HepG2 (cell line): ENCODE data around the gene ACAP2. TPM values are rescaled to one million over a fixed set of nuclear protein-coding genes. Genes with fewer than 3 reads are reported as not detected.

Experiments
- ELF1 ChIP-seq: sonication (generic); formaldehyde crosslinking; IDR thresholded peaks from 2 replicates; pipeline ENCODE4 v1.4.0; 2020; ENCODE audit warnings: missing genetic modification reagents
- HNRNPK ChIP-seq: fragments of 200-400 bp; formaldehyde crosslinking; IDR thresholded peaks from 2 replicates; pipeline ENCODE4 v1.6.1; 2018; ENCODE audit warnings: low read length, low read depth, moderate library complexity, mild to moderate bottlenecking; ENCODE audit not compliant: poor library complexity, severe bottlenecking
- KMT2A ChIP-seq: sonication (generic); formaldehyde crosslinking; IDR thresholded peaks from 2 replicates; pipeline ENCODE4 v1.4.0; 2020; ENCODE audit warnings: missing genetic modification reagents
- SKI ChIP-seq: fragments of 450-650 bp; IDR thresholded peaks from one replicate; pipeline ENCODE4 v1.6.1; 2018; ENCODE audit warnings: mild to moderate bottlenecking; ENCODE audit not compliant: partially characterized antibody
- SNAPC5 ChIP-seq: sonication (generic); formaldehyde crosslinking; IDR thresholded peaks from 2 replicates; pipeline ENCODE4 v1.8.1; 2023; ENCODE audit warnings: mild to moderate bottlenecking, missing genetic modification reagents, borderline replicate concordance
- TBP ChIP-seq: sonication (generic); formaldehyde crosslinking; IDR thresholded peaks from 2 replicates; pipeline ENCODE4 v1.5.0; 2020; ENCODE audit warnings: missing genetic modification reagents
- ZNF407 ChIP-seq: sonication (generic); formaldehyde crosslinking; IDR thresholded peaks from one replicate; pipeline ENCODE4 v1.5.1; 2020; ENCODE audit warnings: mild to moderate bottlenecking, missing genetic modification reagents; ENCODE audit errors: not compliant biosample characterization
- ZSCAN5A ChIP-seq: sonication (generic); formaldehyde crosslinking; IDR thresholded peaks from 2 replicates; pipeline ENCODE4 v1.8.0; 2022; ENCODE audit warnings: mild to moderate bottlenecking, missing genetic modification reagents, borderline replicate concordance
- polyA plus RNA-seq, 8 experiments: library from polyadenylated mRNA; depleted of rRNA in 3 of 8; stranded (reverse) in 7 of 8; unstranded in 1 of 8; fragments of >200 nt; fragmentation: Illumina TruSeq in 4 of 8; extraction: Trizol in 4 of 8; gene quantifications; 2 replicates each; pipeline versions ENCODE4 v1.2.1 to v1.2.3, GENCODE V29; 2011 to 2016; ENCODE audit warnings: low read depth in 4 of 8, missing spikeins in 1 of 8, mixed read lengths in 1 of 8; ENCODE audit not compliant: insufficient read depth in 1 of 8
- total RNA-seq, 5 experiments: library from RNA; depleted of rRNA; stranded (reverse); fragments of >200 nt; fragmentation: Illumina TruSeq; extraction: Trizol; gene quantifications; 2 replicates each; pipeline ENCODE4 v1.2.3, GENCODE V29; 2016; ENCODE audit warnings: low read depth in 1 of 5
- TF ChIP-seq, protein P1 (sequence below): sonication (generic); formaldehyde crosslinking; IDR thresholded peaks from 2 replicates; pipeline ENCODE4 v1.4.0; 2020; ENCODE audit warnings: mild to moderate bottlenecking, missing genetic modification reagents
- TF ChIP-seq, protein P2 (sequence below): sonication (generic); formaldehyde crosslinking; IDR thresholded peaks from 2 replicates; pipeline ENCODE4 v1.4.0; 2020; ENCODE audit warnings: mild to moderate bottlenecking, missing genetic modification reagents, borderline replicate concordance

ACAP2 gene
- total and polyA plus RNA-seq, 2 of the 13 experiments (the other 11 are each of a cell fraction or from before 2014, with no cell fraction given) = 7.3 to 23.9 TPM

GRCh38 chr3:195271410-195272243 is 171.2 kb downstream of the ACAP2 start (continued):
- TF ChIP-seq TBP (CRISPR knock-in tag) (no peak), HNRNPK (no peak), SKI (peak; percentile 20), ELF1 (peak; percentile 38; the same call in 1 of the 2 replicates), KMT2A (CRISPR knock-in tag) (peak; percentile 77), ZSCAN5A (CRISPR knock-in tag) (no peak), SNAPC5 (CRISPR knock-in tag) (no peak), ZNF407 (peak; percentile 63)
- TF ChIP-seq, protein P1, sequence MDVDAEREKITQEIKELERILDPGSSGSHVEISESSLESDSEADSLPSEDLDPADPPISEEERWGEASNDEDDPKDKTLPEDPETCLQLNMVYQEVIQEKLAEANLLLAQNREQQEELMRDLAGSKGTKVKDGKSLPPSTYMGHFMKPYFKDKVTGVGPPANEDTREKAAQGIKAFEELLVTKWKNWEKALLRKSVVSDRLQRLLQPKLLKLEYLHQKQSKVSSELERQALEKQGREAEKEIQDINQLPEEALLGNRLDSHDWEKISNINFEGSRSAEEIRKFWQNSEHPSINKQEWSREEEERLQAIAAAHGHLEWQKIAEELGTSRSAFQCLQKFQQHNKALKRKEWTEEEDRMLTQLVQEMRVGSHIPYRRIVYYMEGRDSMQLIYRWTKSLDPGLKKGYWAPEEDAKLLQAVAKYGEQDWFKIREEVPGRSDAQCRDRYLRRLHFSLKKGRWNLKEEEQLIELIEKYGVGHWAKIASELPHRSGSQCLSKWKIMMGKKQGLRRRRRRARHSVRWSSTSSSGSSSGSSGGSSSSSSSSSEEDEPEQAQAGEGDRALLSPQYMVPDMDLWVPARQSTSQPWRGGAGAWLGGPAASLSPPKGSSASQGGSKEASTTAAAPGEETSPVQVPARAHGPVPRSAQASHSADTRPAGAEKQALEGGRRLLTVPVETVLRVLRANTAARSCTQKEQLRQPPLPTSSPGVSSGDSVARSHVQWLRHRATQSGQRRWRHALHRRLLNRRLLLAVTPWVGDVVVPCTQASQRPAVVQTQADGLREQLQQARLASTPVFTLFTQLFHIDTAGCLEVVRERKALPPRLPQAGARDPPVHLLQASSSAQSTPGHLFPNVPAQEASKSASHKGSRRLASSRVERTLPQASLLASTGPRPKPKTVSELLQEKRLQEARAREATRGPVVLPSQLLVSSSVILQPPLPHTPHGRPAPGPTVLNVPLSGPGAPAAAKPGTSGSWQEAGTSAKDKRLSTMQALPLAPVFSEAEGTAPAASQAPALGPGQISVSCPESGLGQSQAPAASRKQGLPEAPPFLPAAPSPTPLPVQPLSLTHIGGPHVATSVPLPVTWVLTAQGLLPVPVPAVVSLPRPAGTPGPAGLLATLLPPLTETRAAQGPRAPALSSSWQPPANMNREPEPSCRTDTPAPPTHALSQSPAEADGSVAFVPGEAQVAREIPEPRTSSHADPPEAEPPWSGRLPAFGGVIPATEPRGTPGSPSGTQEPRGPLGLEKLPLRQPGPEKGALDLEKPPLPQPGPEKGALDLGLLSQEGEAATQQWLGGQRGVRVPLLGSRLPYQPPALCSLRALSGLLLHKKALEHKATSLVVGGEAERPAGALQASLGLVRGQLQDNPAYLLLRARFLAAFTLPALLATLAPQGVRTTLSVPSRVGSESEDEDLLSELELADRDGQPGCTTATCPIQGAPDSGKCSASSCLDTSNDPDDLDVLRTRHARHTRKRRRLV (CRISPR knock-in tag) = peak; percentile 41; the same call in 1 of the 2 replicates
- TF ChIP-seq, protein P2, sequence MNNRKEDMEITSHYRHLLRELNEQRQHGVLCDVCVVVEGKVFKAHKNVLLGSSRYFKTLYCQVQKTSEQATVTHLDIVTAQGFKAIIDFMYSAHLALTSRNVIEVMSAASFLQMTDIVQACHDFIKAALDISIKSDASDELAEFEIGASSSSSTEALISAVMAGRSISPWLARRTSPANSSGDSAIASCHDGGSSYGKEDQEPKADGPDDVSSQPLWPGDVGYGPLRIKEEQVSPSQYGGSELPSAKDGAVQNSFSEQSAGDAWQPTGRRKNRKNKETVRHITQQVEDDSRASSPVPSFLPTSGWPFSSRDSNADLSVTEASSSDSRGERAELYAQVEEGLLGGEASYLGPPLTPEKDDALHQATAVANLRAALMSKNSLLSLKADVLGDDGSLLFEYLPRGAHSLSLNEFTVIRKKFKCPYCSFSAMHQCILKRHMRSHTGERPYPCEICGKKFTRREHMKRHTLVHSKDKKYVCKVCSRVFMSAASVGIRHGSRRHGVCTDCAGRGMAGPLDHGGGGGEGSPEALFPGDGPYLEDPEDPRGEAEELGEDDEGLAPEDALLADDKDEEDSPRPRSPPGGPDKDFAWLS (CRISPR knock-in tag) = no peak
